ENCODE results near the gene FOXL3. TPM values are rescaled to one million over a fixed set of nuclear protein-coding genes. Genes with fewer than 3 reads are reported as not detected.
"Not testable (repeated sequence)": the region's sequence is repeated elsewhere in the genome, so short reads cannot be mapped to it uniquely, and the experiment has no call there.

The FOXL3 gene
- polyA plus RNA-seq, 6 donors from 2014 or later = not detected

- ATAC-seq (ENCODE audit: low read depth in 2 of 2) (no peak), DNase-seq (no peak)
- Mint-ChIP-seq H3K27me3 (peaks cover 14 to 48% (median 33%) of the 10 kb centered on the region in 3 donors), H3K36me3 (no peaks in the 10 kb centered on the region), H3K27ac (no peak overlapping the region), H3K4me1 (peaks cover 0 to 3% (median 0%) of the 10 kb centered on the region in 3 donors), H3K9me3 (no peaks in the 10 kb centered on the region), H3K4me3 (no peak overlapping the region)
Observed at GRCh38 chr7:292826-293225, 2.9 kb downstream of the FOXL3 start.

GRCh38 chr7:293681-294439 lies 3.9 kb downstream of the FOXL3 start:
- ATAC-seq (ENCODE audit: low read depth in 2 of 2) (no peak), DNase-seq (no peak)
- no peaks in the 10 kb centered on the region for H3K36me3 Mint-ChIP-seq
- peaks cover 0 to 3% (median 0%) of the 10 kb centered on the region in 3 donors for H3K4me1 Mint-ChIP-seq
- H3K9me3 Mint-ChIP-seq = no peaks in the 10 kb centered on the region
- no peak overlapping the region for H3K27ac Mint-ChIP-seq
- peaks cover 9 to 42% (median 22%) of the 10 kb centered on the region in 3 donors for H3K27me3 Mint-ChIP-seq
- H3K4me3 Mint-ChIP-seq = no peak overlapping the region

GRCh38 chr7:294440-295154 lies 4.6 kb downstream of the FOXL3 start:
- DNase-seq = no peak
- Mint-ChIP-seq H3K27ac (peak overlapping the region in 1 of 6 donors; percentile 83), H3K4me3 (no peak overlapping the region), H3K27me3 (peaks cover 7 to 39% (median 19%) of the 10 kb centered on the region in 3 donors), H3K4me1 (no peaks in the 10 kb centered on the region), H3K9me3 (no peaks in the 10 kb centered on the region), H3K36me3 (no peaks in the 10 kb centered on the region)
- ATAC-seq (ENCODE audit: low read depth in 2 of 2) = no peak

GRCh38 chr7:295155-296154 lies 5.5 kb downstream of the FOXL3 start:
- Mint-ChIP-seq H3K4me3 (no peak overlapping the region), H3K27ac (peak overlapping the region in 1 of 6 donors; percentile 83), H3K36me3 (no peaks in the 10 kb centered on the region), H3K27me3 (peaks cover 7 to 39% (median 19%) of the 10 kb centered on the region in 3 donors), H3K9me3 (no peaks in the 10 kb centered on the region), H3K4me1 (no peaks in the 10 kb centered on the region)
- DNase-seq (no peak), ATAC-seq (ENCODE audit: low read depth in 2 of 2) (no peak)

GRCh38 chr7:296373-296945 lies 6.5 kb downstream of the FOXL3 start:
- H3K36me3 Mint-ChIP-seq = no peaks in the 10 kb centered on the region
- DNase-seq (no peak), ATAC-seq (ENCODE audit: low read depth in 2 of 2) (no peak)
- H3K4me1 Mint-ChIP-seq = no peaks in the 10 kb centered on the region
- H3K9me3 Mint-ChIP-seq = no peaks in the 10 kb centered on the region
- H3K27me3 Mint-ChIP-seq = peaks cover 7 to 37% (median 19%) of the 10 kb centered on the region in 3 donors
- no peak overlapping the region for H3K4me3 Mint-ChIP-seq
- H3K27ac Mint-ChIP-seq = no peak overlapping the region

- DNase-seq; H3K36me3 Mint-ChIP-seq; ATAC-seq (ENCODE audit: low read depth in 2 of 2): not testable (repeated sequence)
Observed at GRCh38 chr7:297141-297540, 7.2 kb downstream of the FOXL3 start.

GRCh38 chr7:297611-298374 lies 7.8 kb downstream of the FOXL3 start:
- Mint-ChIP-seq H3K4me3 (no peak overlapping the region), H3K27me3 (peaks cover 7 to 27% (median 7%) of the 10 kb centered on the region in 3 donors), H3K27ac (no peak overlapping the region), H3K36me3 (no peaks in the 10 kb centered on the region), H3K4me1 (no peaks in the 10 kb centered on the region), H3K9me3 (no peaks in the 10 kb centered on the region)
- DNase-seq = no peak
- ATAC-seq (ENCODE audit: low read depth in 2 of 2) = no peak

More at GRCh38 chr7:297141-297540, 7.2 kb downstream of the FOXL3 start:
- not testable (repeated sequence) for H3K4me3 Mint-ChIP-seq, H3K4me1 Mint-ChIP-seq, H3K27ac Mint-ChIP-seq, H3K9me3 Mint-ChIP-seq
- H3K27me3 Mint-ChIP-seq = peaks cover 7 to 30% (median 13%) of the 10 kb centered on the region in 3 donors

GRCh38 chr7:298375-298702 lies 8.4 kb downstream of the FOXL3 start:
- Mint-ChIP-seq H3K4me3 (no peak overlapping the region), H3K36me3 (no peaks in the 10 kb centered on the region), H3K4me1 (no peaks in the 10 kb centered on the region), H3K27ac (no peak overlapping the region), H3K9me3 (no peaks in the 10 kb centered on the region), H3K27me3 (peaks cover 1 to 27% (median 4%) of the 10 kb centered on the region in 3 donors)
- ATAC-seq (ENCODE audit: low read depth in 2 of 2) (no peak), DNase-seq (no peak)

GRCh38 chr7:298743-299142 lies 8.8 kb downstream of the FOXL3 start:
- ATAC-seq (ENCODE audit: low read depth in 2 of 2) (no peak), DNase-seq (no peak)
- Mint-ChIP-seq H3K27me3 (peaks cover 0 to 28% (median 6%) of the 10 kb centered on the region in 3 donors), H3K4me3 (no peak overlapping the region), H3K9me3 (no peaks in the 10 kb centered on the region), H3K4me1 (no peaks in the 10 kb centered on the region), H3K27ac (no peak overlapping the region), H3K36me3 (no peaks in the 10 kb centered on the region)

- DNase-seq (no peak), ATAC-seq (ENCODE audit: low read depth in 2 of 2) (no peak)
- peaks cover 0 to 27% (median 7%) of the 10 kb centered on the region in 3 donors for H3K27me3 Mint-ChIP-seq
- H3K36me3 Mint-ChIP-seq = no peaks in the 10 kb centered on the region
- H3K27ac Mint-ChIP-seq = no peak overlapping the region
- no peaks in the 10 kb centered on the region for H3K9me3 Mint-ChIP-seq
- no peaks in the 10 kb centered on the region for H3K4me1 Mint-ChIP-seq
- H3K4me3 Mint-ChIP-seq = no peak overlapping the region
Observed at GRCh38 chr7:299169-299568, 9.2 kb downstream of the FOXL3 start.

- no peaks in the 10 kb centered on the region for H3K4me1 Mint-ChIP-seq
- peaks cover 4 to 22% (median 11%) of the 10 kb centered on the region in 3 donors for H3K27me3 Mint-ChIP-seq
- H3K4me3 Mint-ChIP-seq = no peak overlapping the region
- no peak overlapping the region for H3K27ac Mint-ChIP-seq
- H3K36me3 Mint-ChIP-seq = no peaks in the 10 kb centered on the region
- H3K9me3 Mint-ChIP-seq = peaks cover 0 to 3% (median 1%) of the 10 kb centered on the region in 7 donors
- DNase-seq = no peak
- no peak for ATAC-seq (ENCODE audit: low read depth in 2 of 2)
Observed at GRCh38 chr7:299628-300027, 9.7 kb downstream of the FOXL3 start.

GRCh38 chr7:300048-300447 lies 10.1 kb downstream of the FOXL3 start:
- DNase-seq (no peak), ATAC-seq (ENCODE audit: low read depth in 2 of 2) (no peak)
- H3K4me3 Mint-ChIP-seq = no peak overlapping the region

More at GRCh38 chr7:300048-300447, 10.1 kb downstream of the FOXL3 start:
- Mint-ChIP-seq H3K27ac (peak overlapping the region in 1 of 6 donors; percentile 41), H3K9me3 (peaks cover 0 to 4% (median 1%) of the 10 kb centered on the region in 7 donors), H3K36me3 (no peaks in the 10 kb centered on the region), H3K27me3 (peaks cover 6 to 18% (median 15%) of the 10 kb centered on the region in 3 donors), H3K4me1 (no peaks in the 10 kb centered on the region)

Measured in naive B cell (primary cell).